Stimulated activated CD8-positive, alpha-beta memory T cell treated with anti-CD3 and anti-CD28 coated beads, Interleukin-12 subunit alpha, Interleukin-12 subunit beta, amount 100 ng/mL, for 24 hours (primary cell): ENCODE measurements around the gene SEMA3A.
"Not testable (repeated sequence)": the region's sequence is repeated elsewhere in the genome, so short reads cannot be mapped to it uniquely, and the experiment has no call there.

Experiments used
- DNase-seq: peaks from one replicate; pipeline ENCODE4 v3.0.0-alpha.2; 2020; ENCODE audit errors: extremely low read depth

The SEMA3A gene

GRCh38 chr7:84194484-84195271 lies at the start of gene SEMA3A:
TSS of gene SEMA3A (minus strand) at chr7:84194789. CDS start at chr7:84194586, 203 bp downstream.
- DNase-seq: no peak

- DNase-seq: not testable (repeated sequence)
These were observed 48.4 kb upstream of the SEMA3A start for GRCh38 chr7:84243037-84243436.

GRCh38 chr7:84238596-84238995 lies 44.0 kb upstream of the SEMA3A start:
- no peak for DNase-seq

GRCh38 chr7:84237533-84238173 lies 43.1 kb upstream of the SEMA3A start:
- no peak for DNase-seq

DNA sequence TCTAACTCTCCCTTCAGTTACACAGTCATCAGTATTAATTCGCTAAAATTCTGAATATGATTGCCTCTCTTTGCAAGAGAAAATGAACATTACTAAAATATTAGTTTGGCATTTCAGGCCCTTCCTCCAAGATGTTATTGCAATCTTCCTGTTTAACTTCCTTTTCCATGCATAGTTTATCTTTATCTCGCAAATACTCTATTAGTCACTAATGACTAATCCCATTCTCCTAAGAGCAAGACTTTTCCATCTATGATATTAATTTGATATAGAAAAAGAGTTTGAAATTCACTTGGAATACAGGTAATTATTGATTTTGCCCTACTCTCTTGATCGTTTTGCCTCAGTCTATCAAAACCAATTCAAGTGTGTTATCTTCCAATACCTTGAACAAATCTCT lies 41.8 kb upstream of the SEMA3A start:
- DNase-seq: no peak

- DNase-seq: no peak
These were observed 38.1 kb upstream of the SEMA3A start for GRCh38 chr7:84232646-84233045.

DNA sequence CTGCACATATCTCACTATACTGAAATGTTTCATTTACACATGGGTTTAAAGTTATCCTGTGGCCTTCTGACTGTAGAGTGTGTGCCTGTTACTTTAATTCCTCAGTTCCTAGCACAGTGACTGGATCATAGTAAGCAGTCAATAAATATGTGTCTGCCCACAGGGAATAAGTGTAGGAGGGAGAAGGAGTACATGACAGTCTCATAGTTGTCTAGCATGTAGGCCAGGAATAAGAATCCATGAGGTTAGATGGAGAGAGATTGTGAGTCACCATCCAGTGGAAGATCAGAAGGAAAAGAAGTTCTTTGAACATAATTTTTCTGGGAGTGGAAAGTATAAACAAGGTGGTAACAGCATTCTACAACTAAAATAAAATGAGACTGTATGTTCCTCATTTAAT lies 36.6 kb upstream of the SEMA3A start:
- no peak for DNase-seq

DNA sequence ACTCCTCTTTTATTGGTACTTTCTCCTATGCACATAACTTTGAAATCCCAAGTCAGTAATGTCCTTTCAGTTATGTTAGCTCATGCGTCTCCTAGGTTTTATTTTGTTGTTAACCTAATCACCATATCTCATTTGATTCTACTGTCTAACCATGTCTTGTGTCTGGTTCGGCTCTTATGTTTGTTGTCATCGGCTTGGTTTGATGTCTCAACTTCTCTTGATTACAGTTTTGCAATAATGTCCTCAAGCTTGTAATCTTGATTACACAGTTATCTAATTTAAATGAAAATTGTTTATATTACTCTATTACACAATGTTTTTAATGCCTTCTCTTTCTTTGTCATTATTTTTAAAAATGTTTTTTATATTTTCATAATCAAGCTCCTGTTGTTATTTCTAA lies 35.9 kb upstream of the SEMA3A start:
- no peak for DNase-seq

DNA sequence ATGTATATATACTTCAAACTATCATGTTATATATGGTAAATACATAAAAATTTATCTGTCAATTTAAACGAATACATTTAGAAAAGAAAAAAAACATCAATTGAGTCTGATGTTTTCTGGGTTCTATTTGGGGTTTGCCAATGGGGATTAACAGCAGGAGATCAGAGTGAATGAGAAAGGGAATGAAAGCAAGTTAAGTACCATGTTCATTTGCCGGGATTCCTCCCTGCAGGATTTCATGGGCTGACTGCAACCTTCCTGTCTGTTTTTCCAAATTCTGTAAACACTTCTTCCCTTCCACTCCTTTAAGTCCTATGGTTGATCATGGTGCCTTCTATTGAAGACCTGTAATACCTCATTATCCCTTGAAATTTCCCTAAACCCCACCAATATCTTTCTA lies 33.9 kb upstream of the SEMA3A start:
- no peak for DNase-seq

- DNase-seq: no peak
These were observed 32.2 kb upstream of the SEMA3A start for GRCh38 chr7:84226759-84227158.

GRCh38 chr7:84224505-84224904 lies 29.9 kb upstream of the SEMA3A start:
- DNase-seq: no peak

GRCh38 chr7:84219310-84219709 lies 24.7 kb upstream of the SEMA3A start:
- DNase-seq: no peak

DNA sequence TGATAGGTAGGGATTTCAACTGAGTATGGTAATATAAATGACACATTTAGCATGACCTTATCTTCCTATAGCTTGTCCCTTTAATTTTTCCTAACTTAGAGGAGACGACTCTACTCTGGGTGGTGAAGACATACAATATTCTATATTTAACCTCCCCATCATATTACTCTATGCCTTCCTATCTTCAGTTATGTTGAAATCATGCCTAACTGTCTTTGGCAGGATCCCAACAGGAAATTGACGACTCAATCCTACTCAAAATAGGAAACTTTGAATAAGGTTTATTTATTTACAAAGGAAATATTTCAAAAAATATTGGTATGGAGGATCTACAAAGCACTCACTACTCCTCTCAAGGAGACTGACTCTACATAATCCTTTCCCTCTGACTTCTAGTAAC lies 24.1 kb upstream of the SEMA3A start:
- DNase-seq: no peak

- DNase-seq: no peak
These were observed 21.9 kb upstream of the SEMA3A start for GRCh38 chr7:84216472-84216871.

DNA sequence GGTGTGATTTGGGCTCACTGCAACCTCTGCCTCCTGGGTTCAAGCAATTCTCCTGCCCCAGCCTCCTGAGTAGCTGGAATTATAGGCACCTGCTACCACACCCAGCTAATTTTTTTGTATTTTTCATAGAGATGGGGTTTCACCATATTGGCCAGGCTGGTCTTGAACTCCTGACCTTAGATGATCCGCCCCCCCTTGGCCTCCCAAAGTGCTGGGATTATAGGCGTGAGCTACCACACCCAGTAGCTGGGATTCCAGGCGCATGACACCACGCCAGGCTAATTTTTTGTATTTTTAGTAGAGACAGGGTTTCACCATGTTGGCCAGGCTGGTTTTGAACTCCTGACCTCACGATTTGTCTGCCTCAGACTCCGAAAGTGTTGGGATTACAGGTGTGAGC lies 20.2 kb upstream of the SEMA3A start:
- DNase-seq: not testable (repeated sequence)

GRCh38 chr7:84210301-84210700 lies 15.7 kb upstream of the SEMA3A start:
- no peak for DNase-seq

DNA sequence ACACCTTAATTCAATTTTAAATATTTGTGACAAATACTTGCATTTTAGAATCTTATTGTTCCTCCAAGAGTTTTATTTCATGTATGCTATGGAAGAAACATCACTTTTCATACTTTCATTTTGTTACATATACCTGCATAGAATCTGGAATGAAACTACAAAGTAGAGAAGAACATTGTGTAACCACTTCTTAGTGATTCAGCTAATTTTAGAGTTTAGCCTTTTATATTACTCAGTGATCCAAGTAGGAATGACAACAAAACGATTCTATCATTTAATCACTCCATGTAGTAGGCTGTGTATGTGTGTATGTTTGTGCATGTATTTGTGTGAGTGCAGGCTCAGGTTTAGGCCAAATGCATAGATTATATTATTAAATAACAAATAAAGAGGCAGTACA lies 14.4 kb upstream of the SEMA3A start:
- no peak for DNase-seq

DNA sequence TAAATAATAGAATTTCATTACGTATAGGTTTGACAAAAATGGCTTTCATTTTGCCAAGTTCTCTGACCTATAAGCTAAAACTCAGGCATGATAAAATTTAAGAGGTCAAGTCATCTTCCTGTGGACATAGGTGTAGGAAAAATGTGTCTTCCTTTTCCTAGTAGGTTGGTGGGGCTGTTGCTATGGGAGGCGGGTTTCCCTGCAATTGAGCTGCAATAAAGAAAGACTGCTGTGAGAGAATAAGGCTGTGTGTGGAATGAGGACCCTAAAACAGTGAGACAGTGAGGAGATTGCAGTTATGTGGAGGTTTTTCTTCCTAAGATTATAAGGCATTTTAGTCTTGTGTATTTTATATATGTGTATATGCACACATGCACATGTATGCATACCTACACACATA lies 13.0 kb upstream of the SEMA3A start:
- DNase-seq: no peak

- DNase-seq: no peak
These were observed 12.4 kb upstream of the SEMA3A start for GRCh38 chr7:84207025-84207424.

DNA sequence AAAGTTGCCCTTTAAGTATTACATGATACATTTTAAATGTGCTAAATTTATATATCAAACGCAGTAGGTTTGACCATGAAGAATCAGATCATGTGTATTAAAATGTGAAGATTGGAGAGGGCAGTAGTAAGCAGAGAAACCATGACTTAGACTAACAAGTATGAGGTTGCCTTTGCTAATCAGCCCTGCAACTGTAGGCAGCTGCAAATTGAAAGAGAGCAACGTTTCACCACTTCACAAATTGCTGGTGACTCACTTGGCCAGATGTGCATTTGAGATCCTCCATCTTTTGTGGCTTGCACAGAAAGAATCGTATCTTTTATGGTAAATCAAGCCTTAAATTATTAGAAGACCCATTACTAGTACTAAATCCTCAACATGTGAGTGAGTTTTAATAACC lies 10.1 kb upstream of the SEMA3A start:
- no peak for DNase-seq

DNA sequence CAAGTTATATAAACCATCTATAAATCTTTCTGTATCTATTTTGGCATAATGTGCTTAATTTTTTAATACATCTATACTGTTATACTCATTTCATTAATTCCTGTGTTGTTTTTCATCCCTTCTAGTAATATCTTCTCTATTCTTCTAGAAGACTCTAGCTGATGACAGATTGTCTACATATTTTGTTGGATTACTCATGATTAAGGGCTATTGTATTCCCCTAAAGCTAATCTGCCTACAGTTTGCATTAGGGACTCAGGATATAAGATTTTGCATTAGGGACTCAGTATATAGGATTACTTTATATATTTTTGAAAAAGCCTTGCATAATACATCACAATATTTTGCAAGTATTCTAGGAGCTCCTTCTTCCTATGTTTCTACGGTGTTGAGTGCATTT lies 8.3 kb upstream of the SEMA3A start:
- DNase-seq: no peak

- no peak for DNase-seq
These were observed 6.3 kb upstream of the SEMA3A start for GRCh38 chr7:84200859-84201258.

- no peak for DNase-seq
These were observed 4.6 kb upstream of the SEMA3A start for GRCh38 chr7:84199216-84199615.

- DNase-seq: no peak
These were observed 1.5 kb upstream of the SEMA3A start for GRCh38 chr7:84196084-84196503.
